ENCODE data around the gene FBXL3. TPM values are rescaled to one million over a fixed set of nuclear protein-coding genes. Genes with fewer than 3 reads are reported as not detected.

Gene FBXL3
- total RNA-seq, 1 donor from 2014 or later, result 32.6 TPM

- no peak for TF ChIP-seq CTCF (IDR thresholded peaks at IDR 0.05; ENCODE audit: unreplicated experiment)
- Mint-ChIP-seq H3K27ac (no peak overlapping the region), H3K4me3 (no peak overlapping the region), H3K27me3 (ENCODE audit: low read depth) (no peaks in the 10 kb centered on the region), H3K4me1 (peaks cover 5% of the 10 kb centered on the region), H3K36me3 (peaks cover 2% of the 10 kb centered on the region), H3K9me3 (peaks cover 12% of the 10 kb centered on the region)
- no peak for DNase-seq (ENCODE audit: low spot score in 2 of 2, unreplicated experiment in 2 of 2)
Measured at GRCh38 chr13:77036279-77036678, 9.3 kb upstream of the FBXL3 start.

GRCh38 chr13:77034881-77035280 lies 7.9 kb upstream of the FBXL3 start:
- peaks cover under 1% of the 10 kb centered on the region for H3K4me1 Mint-ChIP-seq
- peaks cover 13% of the 10 kb centered on the region for H3K9me3 Mint-ChIP-seq
- no peak overlapping the region for H3K27ac Mint-ChIP-seq
- no peak for TF ChIP-seq CTCF (IDR thresholded peaks at IDR 0.05; ENCODE audit: unreplicated experiment)
- DNase-seq (ENCODE audit: low spot score in 2 of 2, unreplicated experiment in 2 of 2), result no peak
- H3K4me3 Mint-ChIP-seq, result no peak overlapping the region
- H3K27me3 Mint-ChIP-seq (ENCODE audit: low read depth), result no peaks in the 10 kb centered on the region
- peaks cover 3% of the 10 kb centered on the region for H3K36me3 Mint-ChIP-seq

DNA sequence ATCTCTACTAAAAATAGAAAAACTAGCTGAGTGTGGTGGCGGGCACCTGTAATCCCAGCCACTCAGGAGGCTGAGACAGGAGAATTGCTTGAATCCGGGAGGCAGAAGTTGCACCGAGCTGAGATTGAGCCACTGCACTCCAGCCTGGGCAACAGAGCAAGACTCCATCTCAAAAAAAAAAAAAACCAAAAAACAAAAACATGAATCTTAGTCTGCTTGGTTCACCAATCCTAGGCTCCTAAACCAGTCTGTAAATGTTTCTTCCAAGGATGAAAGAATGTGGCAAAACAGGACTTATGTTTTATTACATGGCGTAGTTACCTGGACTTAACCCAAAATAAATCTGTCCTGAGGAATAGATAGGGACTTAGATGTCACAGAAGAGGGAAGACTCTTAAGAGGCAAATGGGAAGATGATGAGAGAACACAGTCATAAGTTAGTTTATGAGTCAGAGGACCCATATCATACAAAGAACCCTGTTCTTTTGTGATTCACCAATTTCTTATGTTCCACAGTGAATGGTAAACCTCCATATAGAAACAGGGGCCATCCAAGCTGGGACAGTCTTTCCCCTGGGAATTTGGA lies 6.9 kb upstream of the FBXL3 start:
- Mint-ChIP-seq H3K27me3 (ENCODE audit: low read depth) (no peaks in the 10 kb centered on the region), H3K4me3 (no peak overlapping the region), H3K4me1 (peaks cover 10% of the 10 kb centered on the region), H3K9me3 (peaks cover 16% of the 10 kb centered on the region), H3K27ac (no peak overlapping the region), H3K36me3 (peaks cover 6% of the 10 kb centered on the region)
- DNase-seq (ENCODE audit: low spot score in 2 of 2, unreplicated experiment in 2 of 2), result no peak
- no peak for TF ChIP-seq CTCF (IDR thresholded peaks at IDR 0.05; ENCODE audit: unreplicated experiment)

DNA sequence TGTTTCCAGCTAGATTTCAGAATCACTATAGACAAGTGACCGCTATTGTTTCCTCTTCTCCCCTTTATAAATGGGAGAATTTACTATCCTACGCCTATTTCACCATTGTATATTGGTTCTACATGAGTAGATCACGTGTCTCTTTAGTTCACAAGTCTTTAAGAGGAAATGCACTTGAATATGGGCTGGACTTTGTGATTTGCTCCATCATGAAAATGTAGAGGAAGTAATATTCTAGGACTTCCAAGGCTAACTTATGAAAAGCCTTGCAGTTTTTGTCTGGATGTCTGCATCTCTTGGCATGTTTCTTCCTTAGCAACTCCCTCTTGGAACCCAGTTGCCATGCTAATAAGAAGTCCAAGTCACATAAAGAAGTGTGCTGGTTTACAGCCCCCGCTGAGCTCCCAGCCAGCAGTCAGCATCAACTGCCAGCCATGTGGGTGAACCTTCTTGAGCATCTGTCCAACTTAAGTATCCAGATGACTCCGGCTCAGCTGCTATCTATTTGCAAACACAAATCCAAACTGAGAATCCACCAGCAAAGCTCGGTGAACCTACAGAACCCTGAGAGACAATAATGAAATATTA lies 4.8 kb upstream of the FBXL3 start:
- peaks cover 6% of the 10 kb centered on the region for H3K36me3 Mint-ChIP-seq
- peaks cover 16% of the 10 kb centered on the region for H3K9me3 Mint-ChIP-seq
- no peaks in the 10 kb centered on the region for H3K27me3 Mint-ChIP-seq (ENCODE audit: low read depth)
- peaks cover 27% of the 10 kb centered on the region for H3K4me1 Mint-ChIP-seq
- no peak overlapping the region for H3K27ac Mint-ChIP-seq
- H3K4me3 Mint-ChIP-seq, result no peak overlapping the region
- DNase-seq (ENCODE audit: low spot score in 2 of 2, unreplicated experiment in 2 of 2), result no peak
- no peak for TF ChIP-seq CTCF (IDR thresholded peaks at IDR 0.05; ENCODE audit: unreplicated experiment)

DNA sequence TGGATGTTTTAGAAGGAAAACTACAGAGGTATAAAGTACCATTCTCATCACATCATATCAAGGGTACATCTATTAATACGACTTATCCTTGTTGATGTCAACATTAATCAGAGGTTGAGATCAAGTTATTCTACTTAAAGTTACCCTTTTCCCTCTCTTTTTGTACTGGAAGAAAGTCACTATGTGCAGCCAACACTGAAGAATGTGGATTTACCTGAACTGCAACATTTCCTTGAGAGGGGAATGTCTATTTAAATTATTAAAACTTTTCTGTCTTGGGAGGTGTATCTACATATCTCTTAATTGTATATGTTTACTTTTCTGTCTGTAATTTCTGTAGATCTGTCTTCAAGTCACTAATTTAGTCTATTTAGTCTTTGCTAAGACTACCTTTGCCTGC lies 2.5 kb upstream of the FBXL3 start:
- peaks cover 43% of the 10 kb centered on the region for H3K4me1 Mint-ChIP-seq
- H3K27me3 Mint-ChIP-seq (ENCODE audit: low read depth), result no peaks in the 10 kb centered on the region
- TF ChIP-seq CTCF (IDR thresholded peaks at IDR 0.05; ENCODE audit: unreplicated experiment), result no peak
- DNase-seq (ENCODE audit: low spot score in 2 of 2, unreplicated experiment in 2 of 2), result no peak
- H3K36me3 Mint-ChIP-seq, result peaks cover 6% of the 10 kb centered on the region
- peaks cover 16% of the 10 kb centered on the region for H3K9me3 Mint-ChIP-seq
- no peak overlapping the region for H3K4me3 Mint-ChIP-seq
- peak overlapping the region; percentile 75 for H3K27ac Mint-ChIP-seq
